CD4-positive, alpha-beta T cell (primary cell): Measurements from ENCODE around the gene ALDH8A1. TPM values are rescaled to one million over a fixed set of nuclear protein-coding genes. Genes with fewer than 3 reads are reported as not detected.

Experiments used
- ATAC-seq: fragments of 200-7000 bp; cut with Tn5 transposase; one replicate; pipeline ENCODE4 v1.10.0; 2022; ENCODE audit warnings: mild to moderate bottlenecking; ENCODE audit not compliant: poor library complexity
- CTCF ChIA-PET: fragments of 350-600 bp; sonication (Branson Sonifier 250); formaldehyde crosslinking; loops from one replicate; lab custom pipeline; 2021; ENCODE audit warnings: antibody characterized with exemption, inconsistent platforms; lab: Charles Lee
- POLR2A ChIA-PET: fragments of 350-600 bp; sonication (Branson Sonifier 250); formaldehyde crosslinking; loops from one replicate; lab custom pipeline; 2021; ENCODE audit warnings: antibody characterized with exemption, inconsistent platforms; lab: Charles Lee
- DNase-seq, 14 experiments: peaks; one replicate each; pipeline ENCODE4 v3.0.0-alpha.2; 2013 to 2020; ENCODE audit warnings: mixed read lengths in 2 of 14
- H3K27ac ChIP-seq, 2 donors: one replicate each; pipeline versions ENCODE4 v1.5.1 to v1.7.0; 2013; ENCODE audit warnings: low read length in 2 of 2, low read depth in 1 of 2, mild to moderate bottlenecking in 1 of 2
- H3K27me3 ChIP-seq, 2 experiments: 1 replicate in 1 of 2; 2 replicates in 1 of 2; pipeline versions ENCODE4 v1.6.1 to v1.7.0; 2013; ENCODE audit warnings: low read length in 2 of 2, control low read depth in 1 of 2, mild to moderate bottlenecking in 1 of 2, moderate library complexity in 1 of 2; ENCODE audit not compliant: insufficient read depth in 2 of 2, control insufficient read depth in 1 of 2
- H3K36me3 ChIP-seq: one replicate; pipeline ENCODE4 v1.6.1; 2013; ENCODE audit warnings: low read length, control low read depth; ENCODE audit not compliant: insufficient read depth
- H3K4me1 ChIP-seq: one replicate; pipeline ENCODE4 v1.6.1; 2013; ENCODE audit warnings: low read length, control low read depth; ENCODE audit not compliant: insufficient read depth
- H3K4me3 ChIP-seq: one replicate; pipeline ENCODE4 v1.5.1; 2013; ENCODE audit warnings: mild to moderate bottlenecking, low read length, moderate library complexity
- H3K9me3 ChIP-seq, 2 experiments: 1 replicate in 1 of 2; 2 replicates in 1 of 2; pipeline versions ENCODE4 v1.6.1 to v1.7.0; 2013; ENCODE audit warnings: low read length in 2 of 2, mild to moderate bottlenecking in 2 of 2, control low read depth in 1 of 2, moderate library complexity in 1 of 2; ENCODE audit not compliant: control insufficient read depth in 1 of 2, insufficient read depth in 1 of 2
- H3K27ac Mint-ChIP-seq: one replicate; pipeline ENCODE4 v1.8.0; 2020; ENCODE audit warnings: mixed read lengths
- H3K27me3 Mint-ChIP-seq: one replicate; pipeline ENCODE4 v1.8.0; 2021; ENCODE audit warnings: mixed read lengths
- H3K36me3 Mint-ChIP-seq: one replicate; pipeline ENCODE4 v1.8.0; 2021; ENCODE audit warnings: low read depth, mixed read lengths
- H3K4me1 Mint-ChIP-seq: one replicate; pipeline ENCODE4 v1.8.0; 2021; ENCODE audit warnings: low read depth, mixed read lengths
- H3K4me3 Mint-ChIP-seq: one replicate; pipeline ENCODE4 v1.8.0; 2020; ENCODE audit warnings: mild to moderate bottlenecking, mixed read lengths
- H3K9me3 Mint-ChIP-seq: one replicate; pipeline ENCODE4 v1.8.0; 2020; ENCODE audit warnings: mixed read lengths
- intact Hi-C, 2 experiments: fragments of 100-400 bp; cut with DNase I in 1 of 2; cut with micrococcal nuclease in 1 of 2; formaldehyde crosslinking; loops; one replicate each; pipeline versions ENCODE4 v1.15.1 to v1.9.0; 2023 to 2025; cut with DNase I, micrococcal nuclease
- total RNA-seq, 174 experiments: library from RNA in 2 of 174; stranded (reverse) in 2 of 174; gene quantifications; one replicate each; pipeline ENCODE4 v1.2.3 and lab custom pipeline; 2021 to 2026
- TF ChIP-seq, protein P1 (sequence below): fragments of 200-600 bp; IDR thresholded peaks from one replicate; pipeline ENCODE4 v1.8.0; 2022; ENCODE audit warnings: antibody characterized with exemption, mild to moderate bottlenecking

Gene ALDH8A1
- total RNA-seq, 2 experiments from 2014 or later, result 1.4 to 1.6 TPM

DNA sequence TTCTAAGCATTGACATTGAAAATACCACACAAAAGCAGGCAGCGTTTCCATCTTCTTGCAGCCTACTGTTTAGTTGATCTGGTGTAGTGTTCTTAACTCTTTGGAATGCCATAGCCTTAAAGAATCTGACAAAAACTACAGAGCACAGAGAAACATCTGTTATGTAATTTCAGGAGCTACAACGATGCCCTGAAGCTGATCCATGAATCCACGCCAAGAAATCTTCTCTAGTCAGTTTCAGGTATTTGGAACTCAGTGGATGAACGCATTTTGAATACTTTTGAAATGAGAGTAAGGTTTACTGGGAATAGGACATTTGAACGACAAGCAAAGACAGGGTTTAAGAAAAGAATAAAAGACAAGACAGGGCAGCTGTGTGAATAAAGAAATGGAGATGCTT lies 17.8 kb downstream of the ALDH8A1 start:
- Mint-ChIP-seq H3K4me1 (no peaks in the 10 kb centered on the region), H3K36me3 (no peaks in the 10 kb centered on the region), H3K9me3 (no peaks in the 10 kb centered on the region), H3K27ac (no peak overlapping the region), H3K4me3 (no peak overlapping the region), H3K27me3 (no peaks in the 10 kb centered on the region)
- Histone ChIP-seq H3K27ac (no peak overlapping the region), H3K27me3 (no peaks in the 10 kb centered on the region), H3K36me3 (no peaks in the 10 kb centered on the region), H3K4me3 (no peak overlapping the region), H3K4me1 (no peaks in the 10 kb centered on the region), H3K9me3 (no peaks in the 10 kb centered on the region)
- POLR2A ChIA-PET, result no interaction called here
- TF ChIP-seq, protein P1, sequence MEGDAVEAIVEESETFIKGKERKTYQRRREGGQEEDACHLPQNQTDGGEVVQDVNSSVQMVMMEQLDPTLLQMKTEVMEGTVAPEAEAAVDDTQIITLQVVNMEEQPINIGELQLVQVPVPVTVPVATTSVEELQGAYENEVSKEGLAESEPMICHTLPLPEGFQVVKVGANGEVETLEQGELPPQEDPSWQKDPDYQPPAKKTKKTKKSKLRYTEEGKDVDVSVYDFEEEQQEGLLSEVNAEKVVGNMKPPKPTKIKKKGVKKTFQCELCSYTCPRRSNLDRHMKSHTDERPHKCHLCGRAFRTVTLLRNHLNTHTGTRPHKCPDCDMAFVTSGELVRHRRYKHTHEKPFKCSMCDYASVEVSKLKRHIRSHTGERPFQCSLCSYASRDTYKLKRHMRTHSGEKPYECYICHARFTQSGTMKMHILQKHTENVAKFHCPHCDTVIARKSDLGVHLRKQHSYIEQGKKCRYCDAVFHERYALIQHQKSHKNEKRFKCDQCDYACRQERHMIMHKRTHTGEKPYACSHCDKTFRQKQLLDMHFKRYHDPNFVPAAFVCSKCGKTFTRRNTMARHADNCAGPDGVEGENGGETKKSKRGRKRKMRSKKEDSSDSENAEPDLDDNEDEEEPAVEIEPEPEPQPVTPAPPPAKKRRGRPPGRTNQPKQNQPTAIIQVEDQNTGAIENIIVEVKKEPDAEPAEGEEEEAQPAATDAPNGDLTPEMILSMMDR, result no peak
- CTCF ChIA-PET, result no interaction called here
- ATAC-seq (no peak), DNase-seq (no peak)
- intact Hi-C loops, result no loop called here

DNA sequence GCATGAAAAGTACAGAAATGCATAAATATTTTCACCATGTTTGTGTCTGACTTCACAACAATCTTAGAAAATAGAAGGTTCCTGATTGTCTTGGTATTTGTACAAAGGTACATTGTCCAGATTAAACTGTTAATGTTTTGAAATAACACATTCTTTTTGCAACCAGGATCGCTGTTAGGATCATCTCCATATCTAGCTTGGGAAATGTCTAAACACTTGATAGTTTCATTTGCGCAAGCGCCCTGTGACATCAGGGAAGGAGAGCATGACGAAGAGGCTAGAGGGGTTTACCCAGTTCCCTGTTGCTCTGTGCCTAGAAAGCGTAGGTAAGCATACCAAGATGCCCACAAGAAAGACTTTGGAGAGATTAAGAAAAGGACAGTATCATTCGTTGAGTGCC lies 19.4 kb downstream of the ALDH8A1 start:
- TF ChIP-seq, protein P1, result no peak
- ChIA-PET POLR2A (interaction anchor here (0.6 kb wide), 1 partner anchor 44 kb away, joined by 3 read pairs; no protein-coding TSS in a partner anchor), CTCF (no interaction called here)
- Histone ChIP-seq H3K27me3 (no peaks in the 10 kb centered on the region), H3K4me1 (no peaks in the 10 kb centered on the region), H3K27ac (no peak overlapping the region), H3K4me3 (no peak overlapping the region), H3K36me3 (no peaks in the 10 kb centered on the region), H3K9me3 (no peaks in the 10 kb centered on the region)
- Mint-ChIP-seq H3K27ac (no peak overlapping the region), H3K4me1 (no peaks in the 10 kb centered on the region), H3K36me3 (no peaks in the 10 kb centered on the region), H3K27me3 (no peaks in the 10 kb centered on the region), H3K4me3 (no peak overlapping the region), H3K9me3 (no peaks in the 10 kb centered on the region)
- intact Hi-C loops, result no loop called here
- ATAC-seq (no peak), DNase-seq (no peak)

DNA sequence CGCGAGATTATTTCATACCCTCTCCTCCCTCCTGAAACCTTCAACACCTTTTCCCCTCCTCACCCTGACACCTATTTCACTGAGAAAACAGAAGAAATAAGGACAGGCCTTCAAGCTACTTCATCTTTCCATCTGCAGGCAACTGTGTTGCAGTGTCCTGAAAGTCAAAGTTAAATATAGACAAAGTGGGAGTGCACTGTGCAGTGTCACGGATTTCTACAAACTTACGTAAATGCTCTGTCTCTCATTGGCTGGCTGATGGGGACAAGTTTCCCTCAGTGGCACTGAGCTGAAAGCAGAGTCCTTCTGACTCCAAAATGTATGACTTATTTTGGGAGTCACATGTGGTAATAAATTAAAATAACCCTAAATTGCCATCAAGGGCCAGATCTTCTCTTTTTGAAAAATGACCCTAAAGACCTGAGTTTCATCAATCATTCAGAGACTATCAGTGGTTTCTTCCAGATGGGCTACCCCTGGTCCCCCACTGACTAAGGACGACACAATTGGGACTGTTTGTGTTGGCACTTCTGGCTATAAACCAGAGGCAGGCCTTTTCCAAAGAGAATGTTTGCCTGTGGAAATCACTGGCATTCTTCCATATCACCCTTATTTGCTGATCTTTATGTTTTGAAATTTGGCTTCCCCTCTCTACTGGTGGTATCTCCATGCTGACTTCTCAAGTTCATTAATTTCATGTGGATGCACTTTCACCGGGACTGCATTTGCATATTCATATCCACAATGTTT lies 21.6 kb downstream of the ALDH8A1 start:
- ChIA-PET POLR2A (no interaction called here), CTCF (no interaction called here)
- H3K27me3 ChIP-seq, result no peaks in the 10 kb centered on the region
- H3K4me3 Mint-ChIP-seq, result no peak overlapping the region
- TF ChIP-seq, protein P1, result no peak
- no peaks in the 10 kb centered on the region for H3K27me3 Mint-ChIP-seq
- H3K9me3 ChIP-seq, result no peaks in the 10 kb centered on the region
- ATAC-seq (no peak), DNase-seq (no peak)
- H3K27ac ChIP-seq, result no peak overlapping the region
- H3K36me3 Mint-ChIP-seq, result no peaks in the 10 kb centered on the region
- H3K4me1 Mint-ChIP-seq, result no peaks in the 10 kb centered on the region
- H3K9me3 Mint-ChIP-seq, result no peaks in the 10 kb centered on the region
- no peak overlapping the region for H3K4me3 ChIP-seq
- H3K27ac Mint-ChIP-seq, result no peak overlapping the region
- intact Hi-C loops, result no loop called here
- H3K36me3 ChIP-seq, result no peaks in the 10 kb centered on the region
- H3K4me1 ChIP-seq, result no peaks in the 10 kb centered on the region
